GM19395 (cell line): Measurements from ENCODE around the gene EDA.

Experiments
- ATAC-seq: cut with Tn5 transposase; IDR thresholded peaks from one replicate; pipeline ENCODE4 v1.9.1; 2021; ENCODE audit warnings: mild to moderate bottlenecking, moderate library complexity; ENCODE audit not compliant: unreplicated experiment

Gene EDA

GRCh38 chrX:70022616-70023015, 406.7 kb downstream of the EDA start:
- no peak for ATAC-seq

- no peak for ATAC-seq
Observed at GRCh38 chrX:70025464-70025863, 409.6 kb downstream of the EDA start.

GRCh38 chrX:70026112-70026850, 410.4 kb downstream of the EDA start:
- ATAC-seq, result no peak

- no peak for ATAC-seq
Observed at GRCh38 chrX:70026851-70027200, 410.9 kb downstream of the EDA start.

- no peak for ATAC-seq
Observed at GRCh38 chrX:70029863-70030262, 413.9 kb downstream of the EDA start.

GRCh38 chrX:70030301-70030767, 414.4 kb downstream of the EDA start:
- peak; percentile 79 for ATAC-seq

GRCh38 chrX:70032792-70033191, 416.9 kb downstream of the EDA start:
- no peak for ATAC-seq

GRCh38 chrX:70033348-70034051, 417.6 kb downstream of the EDA start:
- ATAC-seq, result no peak

- no peak for ATAC-seq
Observed at GRCh38 chrX:70034646-70035045, 418.7 kb downstream of the EDA start.

GRCh38 chrX:70038515-70038914, 422.6 kb downstream of the EDA start:
- no peak for ATAC-seq

GRCh38 chrX:70038951-70039350, 423.0 kb downstream of the EDA start:
- no peak for ATAC-seq

- ATAC-seq, result no peak
Observed at GRCh38 chrX:70039758-70040157, 423.8 kb downstream of the EDA start.

- no peak for ATAC-seq
Observed at GRCh38 chrX:70041993-70042392, 426.1 kb downstream of the EDA start.

GRCh38 chrX:70042399-70043371, 426.8 kb downstream of the EDA start:
- ATAC-seq, result no peak

GRCh38 chrX:70043685-70044084, 427.8 kb downstream of the EDA start:
- no peak for ATAC-seq

GRCh38 chrX:70044541-70045245, 428.8 kb downstream of the EDA start:
- ATAC-seq, result no peak

GRCh38 chrX:70046978-70047377, 431.1 kb downstream of the EDA start:
- ATAC-seq, result no peak

- ATAC-seq, result no peak
Observed at GRCh38 chrX:70049406-70049805, 433.5 kb downstream of the EDA start.

- no peak for ATAC-seq
Observed at GRCh38 chrX:70049925-70050324, 434.0 kb downstream of the EDA start, which contains the start of gene AWAT2. Gene AWAT2, minus strand, starts transcription at chrX:70049938. Its CDS starts 6 bp downstream, at chrX:70049932.

- ATAC-seq, result no peak
Observed at GRCh38 chrX:70052895-70053615, 437.1 kb downstream of the EDA start.
